Measurements from ENCODE around the gene TAPT1. TPM values are rescaled to one million over a fixed set of nuclear protein-coding genes. Genes with fewer than 3 reads are reported as not detected.

Gene TAPT1
- total RNA-seq, 1 donor, result 51.7 TPM

DNA sequence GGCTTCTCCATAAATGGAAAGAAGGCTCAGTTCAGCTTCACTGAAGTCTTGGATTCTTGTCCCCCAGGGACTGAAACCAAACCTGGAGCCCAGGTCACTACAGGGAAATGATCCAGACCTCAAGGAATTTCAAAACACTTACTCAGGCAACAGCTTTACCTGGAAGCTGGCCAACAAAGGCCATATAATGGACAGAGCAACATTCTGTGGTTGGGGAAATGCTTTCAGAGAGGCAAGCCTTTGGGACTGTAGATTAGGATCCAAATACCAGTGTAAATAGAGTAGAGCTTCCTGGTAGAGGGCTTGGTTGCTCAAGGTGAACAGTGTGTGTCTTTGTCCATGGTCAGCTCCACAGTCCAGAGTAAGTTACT is 85.4 kb downstream of the TAPT1 start:
- DNase-seq (ENCODE audit: low read depth in 2 of 3, low spot score in 2 of 3), result no peak

DNA sequence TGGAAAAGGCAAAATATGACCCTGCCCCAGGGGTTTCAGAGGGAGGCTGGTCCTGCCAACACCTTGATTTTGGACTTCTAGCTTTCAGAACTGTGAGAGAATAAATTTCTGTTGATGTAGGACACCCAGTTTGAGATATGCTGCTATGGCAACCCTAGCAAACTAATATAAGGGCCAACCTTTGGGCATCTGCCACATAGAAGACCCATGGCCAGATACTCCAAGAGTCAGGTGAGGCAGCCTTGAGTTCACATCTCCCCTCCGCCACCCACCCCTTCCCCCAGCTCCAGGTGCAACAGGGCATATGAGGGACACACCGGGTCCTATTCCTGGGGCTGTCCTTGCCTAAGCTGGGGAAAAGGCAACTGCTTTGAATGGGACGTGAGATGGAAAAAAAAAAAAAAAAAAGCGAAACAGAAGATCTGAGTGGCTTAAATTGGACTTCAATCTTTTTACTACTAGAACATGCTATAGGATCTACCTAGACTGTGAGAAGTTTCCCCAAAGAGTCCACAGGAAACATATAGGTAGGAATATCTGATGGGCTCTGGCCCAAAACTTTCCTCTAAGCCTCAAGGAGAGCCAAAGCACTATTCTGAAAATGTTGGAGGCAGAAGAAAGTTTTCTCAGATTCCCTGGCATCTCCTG is 85.9 kb downstream of the TAPT1 start:
- DNase-seq (ENCODE audit: low read depth in 2 of 3, low spot score in 2 of 3), result no peak

DNA sequence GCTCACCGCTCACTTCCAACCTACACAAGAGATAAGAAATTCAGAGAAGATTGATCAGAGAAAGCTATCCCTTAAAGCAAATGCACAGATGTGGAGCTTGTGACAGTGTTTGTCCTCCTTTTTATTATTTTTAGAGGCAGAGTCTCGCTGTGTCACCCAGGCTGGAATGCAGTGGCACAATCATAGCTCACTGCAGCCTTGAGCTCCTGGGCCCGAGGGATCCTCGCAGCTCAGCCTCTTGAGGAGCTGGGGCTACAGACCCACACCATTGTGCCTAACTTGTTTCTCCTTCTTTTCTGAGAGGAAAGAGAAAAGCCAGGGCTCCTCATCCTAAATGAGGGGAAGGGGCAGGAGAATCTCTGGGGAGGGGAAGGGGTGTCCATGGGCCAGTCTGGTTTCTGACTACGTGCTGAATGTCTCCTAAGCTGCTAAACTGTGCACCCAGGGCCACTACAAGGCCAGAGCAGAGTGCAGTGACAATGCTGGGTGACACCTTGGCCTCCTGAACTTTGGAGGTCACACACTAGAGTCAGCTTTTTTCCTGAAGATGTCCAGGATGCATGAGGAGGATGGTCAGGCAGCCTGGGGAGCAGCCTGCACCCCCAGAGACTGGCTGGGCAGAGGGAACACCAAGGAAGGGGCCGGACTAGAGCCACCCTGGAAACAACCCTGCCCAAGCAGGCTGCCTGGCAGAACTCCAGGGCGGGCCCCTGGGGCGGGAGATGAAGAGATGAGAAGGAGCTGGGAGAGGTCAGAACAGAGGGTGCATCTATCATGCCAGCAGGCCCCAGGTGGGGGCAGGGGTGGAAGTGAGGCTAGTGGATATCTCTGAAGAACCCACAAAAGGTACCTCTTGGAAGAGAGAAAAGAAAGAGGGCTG is 87.0 kb downstream of the TAPT1 start:
- no peak for DNase-seq (ENCODE audit: low read depth in 2 of 3, low spot score in 2 of 3)

DNA sequence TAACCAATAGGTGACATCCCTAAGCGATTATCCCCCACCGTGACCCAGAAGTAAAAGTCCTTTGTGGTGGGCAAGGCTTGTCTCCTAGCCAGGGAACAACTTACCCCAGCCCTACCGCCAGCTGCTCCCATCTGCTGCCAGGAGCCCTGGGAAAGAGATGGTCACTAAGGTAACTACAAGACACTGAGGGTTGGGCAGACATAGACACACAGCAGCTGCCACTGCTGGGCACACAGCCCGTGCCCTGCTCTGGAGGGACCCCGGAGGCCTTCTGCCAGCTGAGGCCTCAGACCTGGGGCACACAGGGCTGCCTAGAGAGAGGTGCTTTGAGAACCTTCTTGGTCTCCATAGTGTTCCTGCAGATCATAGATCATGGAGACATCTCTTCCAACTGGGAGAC is 89.4 kb downstream of the TAPT1 start:
- no peak for DNase-seq (ENCODE audit: low read depth in 2 of 3, low spot score in 2 of 3)

DNA sequence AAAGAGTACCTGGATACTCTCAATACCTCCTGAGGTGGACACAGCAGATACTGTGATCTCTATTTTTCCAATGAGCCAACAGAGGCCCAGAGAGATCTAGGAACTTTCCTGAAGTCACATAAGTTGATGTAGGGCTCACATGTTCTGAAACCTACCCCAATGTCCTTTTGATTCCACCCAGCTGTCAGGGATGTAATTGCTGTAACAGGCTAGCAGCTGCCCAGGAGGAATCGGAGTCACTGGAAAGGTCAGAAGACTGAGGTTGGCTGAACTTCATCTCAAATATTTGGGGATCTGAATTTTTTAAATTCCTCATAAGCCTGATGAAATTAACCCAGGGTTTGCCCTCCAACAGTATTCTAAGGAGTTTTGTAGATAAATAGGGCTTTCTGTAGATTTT is 90.0 kb downstream of the TAPT1 start:
- no peak for DNase-seq (ENCODE audit: low read depth in 2 of 3, low spot score in 2 of 3)

DNA sequence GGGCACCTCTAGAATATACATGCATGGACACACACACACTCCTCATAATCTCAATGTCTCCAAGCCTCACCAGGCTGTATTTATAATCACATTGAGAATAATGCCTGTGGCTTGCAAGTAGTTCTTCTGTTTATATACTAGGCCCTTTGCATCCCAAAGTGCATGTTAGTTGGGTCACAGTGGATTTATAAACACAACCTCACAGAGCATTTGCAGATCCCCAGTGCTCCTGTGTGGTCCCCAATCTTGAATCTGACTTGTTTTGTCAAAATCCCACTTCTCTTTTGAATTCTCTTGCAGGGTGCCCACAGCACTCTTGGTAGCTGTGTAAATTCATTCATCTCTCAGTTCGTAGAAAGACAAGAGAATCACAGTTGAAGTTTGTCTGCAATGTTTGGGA is 92.9 kb downstream of the TAPT1 start:
- no peak for DNase-seq (ENCODE audit: low read depth in 2 of 3, low spot score in 2 of 3)

DNA sequence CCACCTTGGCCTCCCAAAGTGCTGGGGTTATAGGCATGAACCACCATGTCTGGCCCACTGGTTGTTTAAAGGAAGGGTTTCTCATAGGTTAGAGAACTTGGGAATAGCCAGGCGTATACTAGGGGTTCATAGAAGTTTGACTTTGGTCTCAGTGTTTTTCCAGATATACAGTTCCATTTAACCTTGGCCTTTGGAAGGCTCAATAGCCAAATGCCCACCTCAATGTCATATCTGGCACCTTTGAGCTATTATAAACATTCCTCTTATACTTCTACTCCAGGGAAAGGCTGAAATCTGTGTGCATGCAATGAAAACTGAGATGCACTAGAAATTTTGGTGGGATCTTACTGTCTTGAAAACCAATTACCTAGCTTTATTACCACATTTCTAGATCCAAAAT is 95.0 kb downstream of the TAPT1 start:
- DNase-seq (ENCODE audit: low read depth in 2 of 3, low spot score in 2 of 3), result no peak

DNA sequence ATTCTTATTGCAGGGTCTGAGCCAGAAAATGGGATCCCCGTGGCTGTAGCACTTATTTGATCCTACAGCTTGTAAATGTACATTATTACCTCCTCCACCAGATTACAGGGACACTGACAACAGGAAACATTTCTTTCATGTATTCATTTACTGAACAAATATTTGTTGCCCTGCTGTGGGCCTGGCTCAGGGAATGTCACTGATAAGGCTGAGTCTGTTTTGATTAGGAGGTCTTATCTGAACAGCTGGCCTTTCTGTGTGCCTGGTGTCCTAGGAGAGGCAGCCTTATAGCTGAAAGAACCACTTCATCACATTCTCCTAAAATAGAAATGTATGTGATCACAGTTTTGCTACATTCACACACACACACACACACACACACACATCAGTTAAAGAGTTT is 96.9 kb downstream of the TAPT1 start:
- no peak for DNase-seq (ENCODE audit: low read depth in 2 of 3, low spot score in 2 of 3)

DNA sequence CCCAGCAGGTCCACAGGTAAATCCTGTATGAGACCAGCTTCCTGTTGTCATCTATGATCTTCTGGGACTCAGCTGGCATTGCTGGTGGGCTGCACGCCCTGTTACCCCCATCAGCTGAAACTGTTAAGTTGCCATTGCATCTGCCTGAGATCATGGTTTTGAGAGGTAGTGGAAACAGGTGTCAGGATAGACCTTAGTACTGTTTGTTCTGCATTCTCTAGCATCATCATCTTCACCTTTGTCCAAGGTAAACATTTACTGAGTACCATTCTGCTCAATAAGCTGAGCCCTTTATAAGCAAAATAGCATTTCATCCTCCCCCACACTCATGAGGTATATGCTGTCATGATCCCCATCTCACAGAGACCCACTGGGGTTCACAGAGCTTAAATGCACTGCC is 99.6 kb downstream of the TAPT1 start:
- DNase-seq (ENCODE audit: low read depth in 2 of 3, low spot score in 2 of 3), result no peak

DNA sequence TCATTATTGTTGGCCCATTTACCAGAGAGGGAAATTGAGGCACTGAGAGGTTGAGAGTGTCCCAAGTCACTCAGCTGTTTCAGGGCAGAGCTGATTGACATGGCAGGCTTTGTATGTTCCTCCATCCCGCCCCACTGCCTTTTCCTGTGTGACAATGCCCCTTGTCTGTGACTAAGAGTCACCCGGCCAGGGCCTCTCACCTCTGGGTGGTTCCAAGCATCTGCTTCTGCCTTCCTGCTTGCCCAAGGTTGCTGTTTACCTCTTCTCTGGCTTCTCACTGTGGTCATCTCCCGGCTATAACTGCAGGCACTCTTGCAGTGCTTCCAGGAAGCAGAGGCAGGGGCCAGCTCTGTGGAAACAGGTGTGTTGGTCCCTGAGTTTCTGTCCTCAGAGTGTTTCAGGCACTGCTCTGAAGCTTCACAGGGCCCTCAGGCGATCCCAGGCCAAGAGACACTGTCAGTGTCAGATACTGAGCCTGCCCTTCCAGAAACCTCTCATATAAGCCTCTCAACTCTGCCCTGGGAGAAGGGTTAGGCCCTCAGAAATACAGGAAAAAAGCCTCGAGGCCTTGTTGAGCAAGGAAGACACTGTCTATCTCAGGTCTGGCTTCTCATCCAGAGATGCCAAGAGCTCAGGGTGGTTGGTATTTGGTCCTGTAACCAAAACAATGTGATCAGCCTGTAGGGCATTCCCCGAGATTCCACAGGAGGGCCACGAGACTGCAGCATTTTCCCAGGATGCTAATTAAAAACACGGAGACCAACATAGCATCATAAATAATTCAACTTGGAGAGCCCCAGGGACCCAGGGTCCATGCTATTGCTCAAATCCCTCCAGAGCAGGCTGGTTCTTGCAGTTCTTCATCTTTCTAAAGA is 100.5 kb downstream of the TAPT1 start:
- DNase-seq (ENCODE audit: low read depth in 2 of 3, low spot score in 2 of 3), result peak in 2 of 3 donors; percentile 14 to 52

DNA sequence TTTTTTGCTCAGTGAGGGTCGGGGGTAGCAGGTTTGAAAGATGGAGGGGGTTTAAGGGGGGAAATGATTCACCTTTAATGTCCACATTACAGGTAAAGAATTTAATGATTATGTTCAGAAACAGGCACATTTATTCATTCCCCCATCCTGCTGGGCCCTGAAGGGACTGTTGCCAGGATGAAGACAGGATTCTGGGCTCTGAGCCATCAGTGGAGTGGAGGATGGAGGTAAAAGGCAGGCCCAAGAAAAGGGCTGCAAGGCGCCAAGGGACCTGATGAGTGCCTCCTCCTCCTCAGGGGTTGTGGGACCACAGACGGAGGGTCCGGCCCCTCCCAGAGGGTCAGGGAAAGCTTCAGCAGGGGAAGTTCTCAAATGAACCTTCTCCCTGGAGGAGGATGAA is 102.0 kb downstream of the TAPT1 start:
- DNase-seq (ENCODE audit: low read depth in 2 of 3, low spot score in 2 of 3), result no peak

DNA sequence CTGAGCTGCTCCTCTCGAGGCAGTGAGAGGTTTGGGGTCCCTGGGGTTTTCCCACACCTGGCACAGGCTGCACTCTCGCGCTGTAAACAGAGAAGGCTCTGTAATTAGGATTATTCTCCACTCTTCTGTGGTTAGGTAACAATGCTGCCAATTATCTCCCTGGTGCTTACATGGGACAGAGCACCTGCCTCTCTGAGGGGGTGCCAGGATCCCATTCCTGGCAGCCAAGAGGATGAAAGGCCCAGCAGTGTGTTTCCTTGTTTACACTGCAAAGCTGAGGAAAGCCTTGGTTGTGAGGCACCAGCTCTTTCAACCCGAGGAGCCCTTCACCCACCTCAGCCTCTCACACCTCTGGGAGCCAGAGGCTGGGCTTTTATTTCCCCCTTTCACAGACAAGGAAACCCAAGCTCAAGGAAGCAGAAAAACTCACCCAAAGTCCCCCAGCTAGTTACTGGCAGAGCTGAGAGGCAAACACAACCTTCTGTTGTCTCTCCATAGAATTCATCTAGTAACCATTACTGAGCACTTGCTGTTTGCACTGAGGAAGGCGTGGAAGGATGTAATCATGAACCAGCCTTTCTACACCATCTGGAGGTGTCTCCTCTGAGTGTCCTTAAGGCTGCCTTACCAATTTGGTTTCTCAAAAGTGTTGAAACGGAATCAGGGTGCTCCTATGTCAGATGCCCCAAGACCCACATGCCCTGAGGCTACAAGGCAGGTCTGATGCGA is 102.8 kb downstream of the TAPT1 start:
- DNase-seq (ENCODE audit: low read depth in 2 of 3, low spot score in 2 of 3), result no peak

DNA sequence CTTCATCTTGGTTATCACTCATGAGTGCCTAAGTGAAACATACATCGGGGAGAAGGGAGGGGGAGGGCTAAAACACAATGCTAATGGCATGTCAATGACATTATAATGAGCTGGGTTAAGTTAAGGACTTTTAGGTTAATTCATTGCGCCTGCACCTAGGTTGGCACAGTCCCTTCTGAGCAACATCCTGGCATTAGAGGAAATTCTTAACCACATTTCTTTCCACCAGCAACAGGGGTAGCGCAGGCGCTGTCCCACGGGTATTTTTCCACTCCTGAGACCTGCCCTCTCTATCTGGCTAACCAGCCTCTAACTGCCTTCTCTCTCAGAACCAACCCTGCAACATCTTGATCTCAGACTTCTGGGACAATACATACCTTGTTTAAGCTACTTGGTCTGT is 103.5 kb downstream of the TAPT1 start:
- DNase-seq (ENCODE audit: low read depth in 2 of 3, low spot score in 2 of 3), result peak in 2 of 3 donors; percentile 59 to 77

DNA sequence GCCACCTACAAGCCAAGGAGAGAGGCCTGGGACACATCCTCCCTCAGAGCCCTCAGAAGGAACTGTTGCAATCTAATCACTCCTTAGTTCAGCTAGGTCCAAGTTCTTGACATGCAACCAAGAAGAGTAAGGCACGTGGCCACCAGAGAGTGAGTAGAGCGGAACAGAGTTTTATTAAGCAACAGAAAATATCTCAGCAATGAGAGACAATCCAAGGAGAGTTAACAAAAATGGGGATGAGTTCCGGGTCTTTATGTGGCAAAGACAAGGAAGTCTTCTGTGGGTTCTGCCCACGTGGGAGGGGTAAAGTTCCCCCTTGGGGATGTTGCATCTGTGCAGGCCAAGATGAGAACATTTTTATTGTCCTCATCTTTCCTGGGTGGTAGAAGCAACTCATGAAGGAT is 104.0 kb downstream of the TAPT1 start:
- no peak for DNase-seq (ENCODE audit: low read depth in 2 of 3, low spot score in 2 of 3)

DNA sequence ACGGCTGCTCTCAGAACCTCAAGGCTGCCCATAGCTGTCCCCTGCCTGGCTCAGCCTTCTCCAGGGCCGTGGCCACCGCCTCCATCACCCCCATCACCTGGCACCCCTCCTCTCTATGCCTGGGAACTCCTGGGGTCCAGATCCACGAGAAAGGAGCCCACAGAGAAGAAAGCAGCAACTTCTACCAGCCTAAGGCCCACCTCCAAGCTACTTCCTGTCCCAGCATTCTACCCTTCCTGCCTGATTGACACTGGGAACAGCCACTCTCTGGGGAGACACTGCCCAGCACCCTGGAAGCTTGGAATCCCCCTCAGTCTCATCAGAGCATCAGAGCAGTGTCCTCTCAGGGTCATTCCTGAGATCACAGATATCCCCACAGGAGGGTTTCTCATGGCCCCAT is 105.6 kb downstream of the TAPT1 start:
- DNase-seq (ENCODE audit: low read depth in 2 of 3, low spot score in 2 of 3), result no peak

DNA sequence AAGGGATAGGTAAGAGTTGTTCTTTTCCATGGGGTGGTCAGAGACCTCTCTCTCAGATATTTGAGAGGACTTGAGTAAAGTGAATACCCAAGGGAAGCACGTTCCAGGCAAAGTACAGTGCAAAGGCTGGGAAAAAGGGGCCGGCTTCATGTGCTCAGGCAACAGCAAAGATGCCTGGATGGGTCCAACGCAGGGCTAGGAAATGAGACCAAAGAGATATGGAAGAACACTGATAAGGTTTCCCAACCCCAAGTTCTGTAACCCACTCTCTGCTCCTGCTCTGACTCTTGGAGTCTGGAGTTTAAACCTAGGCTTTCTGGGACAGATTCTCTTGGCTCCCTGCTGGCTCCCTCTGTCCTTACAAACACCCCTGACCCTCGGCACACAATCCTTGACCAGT is 106.3 kb downstream of the TAPT1 start:
- no peak for DNase-seq (ENCODE audit: low read depth in 2 of 3, low spot score in 2 of 3)

DNA sequence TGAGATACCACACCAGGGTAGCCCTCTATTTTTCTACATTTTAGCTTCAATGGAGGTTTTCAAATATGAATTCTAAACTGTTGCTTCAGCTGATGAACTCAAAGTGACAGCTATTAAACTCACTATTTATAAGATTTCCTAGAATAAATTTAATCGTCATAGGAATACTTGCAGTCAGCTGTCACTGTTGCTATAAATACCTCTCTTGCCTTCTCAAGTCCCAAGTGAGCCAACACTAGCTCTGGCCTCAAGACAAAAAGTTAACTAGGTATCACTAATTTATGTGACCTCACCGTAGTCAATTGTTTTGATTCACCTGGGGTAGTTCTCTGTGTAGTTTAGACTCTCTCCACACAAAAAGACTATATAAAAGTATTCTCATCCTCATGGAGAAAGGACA is 108.2 kb downstream of the TAPT1 start:
- no peak for DNase-seq (ENCODE audit: low read depth in 2 of 3, low spot score in 2 of 3)

DNA sequence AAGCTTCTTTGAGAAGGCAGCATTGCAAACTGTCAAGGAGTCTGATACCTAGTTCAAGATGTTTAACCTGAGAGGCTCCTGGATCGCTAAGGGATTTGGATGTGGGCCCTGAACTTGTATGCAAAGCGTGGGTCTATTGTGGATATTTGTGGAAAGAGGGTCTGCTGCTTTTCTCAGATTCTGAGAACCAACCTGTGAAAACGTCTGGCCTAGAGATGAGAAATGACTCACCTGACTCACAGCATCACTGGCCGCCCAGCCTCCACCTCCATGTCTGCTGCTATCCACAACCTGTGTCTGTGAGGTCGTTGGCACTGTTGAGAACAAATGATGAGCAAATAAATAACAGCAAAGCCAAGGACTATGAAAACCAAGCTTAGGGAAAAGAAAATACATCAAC is 109.1 kb downstream of the TAPT1 start:
- no peak for DNase-seq (ENCODE audit: low read depth in 2 of 3, low spot score in 2 of 3)

DNA sequence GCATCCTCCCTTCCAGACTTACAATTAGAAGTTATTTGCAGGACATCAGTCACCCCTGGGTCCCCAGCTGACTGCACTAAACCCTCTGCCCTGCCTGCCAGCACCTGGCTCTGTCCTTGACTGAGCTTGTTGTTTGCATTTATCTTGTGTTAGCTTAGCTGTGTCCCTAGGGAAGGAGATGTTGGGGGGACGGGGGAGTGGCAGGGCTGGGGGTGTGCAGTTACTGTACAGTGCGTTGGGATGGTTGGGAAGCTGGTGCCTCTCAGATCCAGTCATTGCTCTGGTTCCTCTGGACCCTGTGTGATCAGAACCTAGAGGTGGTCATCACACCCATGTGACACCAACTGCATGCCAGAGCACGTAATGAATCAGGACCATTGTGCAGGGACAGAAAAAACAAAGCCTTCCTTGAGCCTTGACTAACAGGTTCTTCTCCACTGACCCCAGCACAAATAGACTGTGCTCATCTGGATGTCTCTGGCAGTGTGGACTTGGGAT is 109.7 kb downstream of the TAPT1 start:
- no peak for DNase-seq (ENCODE audit: low read depth in 2 of 3, low spot score in 2 of 3)

DNA sequence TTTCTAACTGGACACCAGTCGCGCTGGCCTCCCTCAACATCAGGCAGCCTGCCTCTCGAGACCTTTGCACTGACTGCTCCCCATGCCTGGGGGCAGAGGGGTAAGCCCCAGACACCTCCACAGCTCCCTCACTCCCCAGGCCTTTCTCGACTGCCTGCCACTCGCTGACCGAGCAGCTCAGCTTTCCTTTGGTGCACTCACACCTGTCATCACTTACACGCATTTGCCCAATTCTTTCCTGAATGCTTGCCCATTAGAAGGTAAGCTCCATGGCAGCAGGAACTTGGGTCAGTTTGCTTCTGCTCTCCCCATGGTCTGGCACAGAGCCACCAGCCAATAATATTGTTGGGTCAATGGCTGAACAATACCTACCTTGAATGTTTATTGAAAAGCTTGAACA is 110.3 kb downstream of the TAPT1 start:
- no peak for DNase-seq (ENCODE audit: low read depth in 2 of 3, low spot score in 2 of 3)

DNA sequence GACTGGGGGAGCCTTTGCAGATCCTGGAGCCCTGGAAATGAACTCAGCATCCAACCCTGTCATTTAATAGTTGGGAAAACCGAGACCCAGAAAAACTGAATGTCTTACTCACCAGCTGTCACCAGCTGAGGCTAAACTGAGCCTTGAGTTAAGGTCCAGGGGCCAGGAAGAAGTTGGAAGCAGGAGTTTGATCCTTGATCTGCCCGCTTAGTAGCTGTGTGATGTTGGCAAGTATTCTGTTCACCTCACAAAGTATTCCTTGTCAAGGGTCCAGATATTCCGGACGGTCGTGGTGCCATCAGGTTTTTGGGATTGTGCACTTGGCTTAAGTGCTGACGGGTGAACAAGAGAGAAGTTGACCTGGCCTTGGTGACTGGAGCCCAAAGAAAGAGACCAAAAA is 111.7 kb downstream of the TAPT1 start:
- no peak for DNase-seq (ENCODE audit: low read depth in 2 of 3, low spot score in 2 of 3)

Measured in hematopoietic multipotent progenitor cell (in vitro differentiated cells).